NCI-H526 (cell line): Measurements from ENCODE around the gene SRRM2.

ENCODE experiments used
- DNase-seq, 2 experiments: peaks; one replicate each; lab custom pipeline; 2025; lab: John Stamatoyannopoulos, UW

The SRRM2 gene

DNA sequence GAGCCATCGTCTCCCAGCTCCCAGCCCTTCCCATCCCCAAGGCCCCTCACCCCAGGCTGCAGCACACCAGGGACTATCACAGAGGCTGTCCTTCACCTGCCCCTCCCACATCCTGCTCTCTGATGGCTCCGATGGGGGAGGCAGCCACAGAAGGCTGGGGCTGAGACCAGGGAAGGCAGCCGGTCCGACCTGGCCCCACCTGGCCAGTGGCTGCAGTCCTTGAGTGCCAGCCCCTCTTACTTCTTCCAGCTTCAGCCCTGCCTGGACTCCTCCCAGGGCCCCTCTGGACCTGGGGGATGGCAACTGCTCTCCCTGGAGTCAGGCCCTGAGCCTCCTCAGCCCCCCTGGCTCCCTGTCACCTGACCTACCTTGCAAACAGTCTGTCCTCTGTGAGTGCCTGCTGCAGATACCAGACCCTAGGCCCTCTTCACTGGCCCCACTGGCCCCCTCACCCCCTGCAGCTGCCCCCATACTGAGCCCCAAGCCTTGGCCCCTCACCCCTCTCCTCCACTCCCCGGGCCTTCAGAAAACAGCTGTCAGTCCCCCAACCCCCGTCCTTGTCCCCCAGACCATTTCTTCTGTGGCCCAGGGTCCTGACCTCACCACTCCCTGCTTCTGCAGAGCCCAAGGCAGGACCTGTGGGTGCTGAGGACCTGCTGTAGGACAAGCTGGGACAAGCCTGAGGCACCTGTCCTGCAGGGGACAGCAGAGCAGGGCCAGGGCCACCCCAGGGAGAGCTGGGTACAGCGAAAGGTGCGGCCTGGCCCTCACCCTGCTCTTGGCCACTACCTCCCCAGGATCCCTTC is 12.6 kb upstream of the SRRM2 start:
- no peak for DNase-seq

DNA sequence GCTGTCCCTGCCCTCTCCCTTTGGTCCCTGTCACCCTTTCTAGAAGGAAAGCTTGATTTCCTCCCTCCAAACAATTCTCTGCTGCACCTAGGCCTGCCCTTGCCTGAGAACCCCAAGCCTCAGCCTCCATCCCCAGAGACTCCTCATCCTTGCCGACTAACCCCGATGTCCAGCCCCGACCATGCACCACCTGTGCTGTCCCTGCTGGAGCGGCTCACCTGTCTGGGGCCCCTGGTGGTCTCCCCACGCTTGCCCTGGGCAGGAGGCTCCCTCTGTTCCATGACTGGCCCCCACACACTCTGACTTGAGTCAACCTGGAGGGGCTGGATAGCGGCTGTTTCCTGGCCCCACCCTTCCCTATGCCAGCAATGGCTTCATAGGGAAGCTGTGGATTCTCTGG is 12.0 kb upstream of the SRRM2 start:
- no peak for DNase-seq

DNA sequence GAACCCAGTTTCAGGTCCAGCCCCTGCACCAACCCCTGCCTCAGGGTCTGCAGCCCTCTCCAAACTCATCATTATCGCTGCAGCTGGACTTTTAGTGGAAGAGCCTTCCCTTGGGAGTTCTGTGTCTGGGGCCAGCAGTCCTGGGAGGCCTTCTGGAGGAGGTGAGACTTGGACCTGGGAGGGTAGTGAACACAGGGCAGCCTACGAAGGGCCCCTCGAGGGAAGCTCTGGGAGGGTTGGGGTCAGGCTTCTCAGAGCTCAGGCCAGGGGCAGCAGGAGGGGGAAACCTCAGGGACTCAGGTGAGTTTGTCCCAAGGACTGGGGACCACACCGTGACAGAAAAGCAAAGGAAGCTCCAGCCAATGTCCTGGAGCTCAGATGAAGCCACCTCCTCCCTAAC is 11.3 kb upstream of the SRRM2 start:
- no peak for DNase-seq

DNA sequence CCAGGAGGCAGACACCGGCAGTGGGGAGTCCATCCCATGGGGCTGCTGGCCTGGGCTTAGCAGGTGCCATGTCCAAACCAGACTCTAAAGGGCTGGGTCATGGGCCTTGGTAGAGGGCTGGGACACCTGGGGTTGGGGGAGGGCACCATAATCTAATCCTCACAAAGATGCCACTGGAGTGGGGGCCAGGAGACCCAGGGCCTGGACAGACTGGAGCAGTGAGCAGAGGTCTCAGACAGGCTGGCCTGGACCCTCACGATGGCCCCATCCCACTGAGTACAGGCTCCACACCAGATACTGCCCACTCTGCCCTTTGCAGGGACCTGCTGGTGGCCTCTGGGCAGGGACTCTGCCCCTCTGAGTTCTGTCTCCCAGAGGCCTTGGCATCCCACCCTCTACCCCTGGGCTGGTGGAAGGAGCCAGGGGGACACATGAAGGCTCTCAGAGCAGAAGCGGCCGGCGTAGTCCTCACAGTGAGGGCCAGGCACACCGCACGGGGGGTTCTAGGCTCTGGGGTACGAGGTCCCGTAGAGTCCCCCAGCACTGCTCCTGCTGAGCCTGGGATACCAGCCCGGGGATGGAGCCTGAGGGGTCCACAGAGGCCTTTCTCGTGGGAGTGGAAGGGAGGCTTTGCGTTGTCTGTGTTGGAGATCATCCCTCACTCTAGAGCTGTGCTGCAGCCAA is 10.0 kb upstream of the SRRM2 start:
- DNase-seq = no peak

DNA sequence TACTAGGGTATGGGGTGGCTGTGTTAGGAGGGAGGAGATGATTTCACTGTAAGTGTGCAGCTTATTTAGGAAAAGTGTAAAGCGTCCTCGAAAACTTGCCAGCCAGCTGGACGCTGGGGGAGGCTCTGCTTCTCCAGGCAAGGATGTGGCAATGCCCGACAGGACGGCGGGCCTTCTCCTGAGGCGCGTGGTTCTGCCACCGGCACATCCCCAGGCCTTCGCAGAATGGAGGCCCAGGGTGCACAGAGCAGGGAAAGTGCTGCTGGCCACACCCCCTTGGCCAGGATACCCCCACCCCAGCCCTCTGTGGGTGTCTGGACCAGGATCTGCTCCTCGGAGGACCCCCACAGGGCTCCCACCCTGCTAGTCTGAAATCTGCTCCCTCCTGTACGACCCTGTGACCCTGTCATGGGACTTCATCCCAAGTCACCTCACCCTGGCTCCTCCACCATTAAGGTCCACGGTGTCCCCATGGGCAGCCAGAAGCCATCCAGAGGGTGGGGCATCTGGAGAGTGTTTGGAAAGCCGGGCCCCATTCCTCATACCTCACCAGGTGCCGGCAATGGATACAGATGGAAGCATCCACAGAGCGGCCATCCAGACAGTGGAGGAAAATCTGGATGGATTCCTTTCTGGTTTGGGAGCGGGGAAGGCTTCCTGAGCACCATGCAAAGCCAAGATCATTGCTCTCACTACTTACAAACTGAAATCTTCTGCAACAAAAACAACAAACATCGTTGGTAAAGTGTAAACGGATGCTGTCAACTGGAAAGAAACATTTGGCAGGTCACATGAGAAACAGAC is 9.2 kb upstream of the SRRM2 start:
- DNase-seq = no peak

DNA sequence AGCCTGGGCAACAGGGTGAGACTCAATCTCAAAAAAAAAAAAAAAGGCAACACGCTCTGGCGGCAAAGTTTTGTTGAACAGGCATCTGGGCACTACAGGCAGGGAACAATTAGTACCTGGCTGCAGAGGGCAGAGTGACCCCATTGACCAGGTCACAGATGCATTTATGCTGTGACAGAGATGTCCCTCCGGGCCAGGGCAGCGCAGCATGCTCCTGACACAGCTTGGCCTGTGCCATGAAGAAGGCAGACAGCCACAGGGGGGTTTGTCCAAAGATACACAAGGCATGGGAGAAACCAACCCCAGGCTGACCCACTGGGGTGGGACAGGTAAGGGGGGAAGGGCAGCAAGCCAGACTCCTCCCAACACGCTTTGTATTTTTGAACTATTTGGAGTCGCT is 7.7 kb upstream of the SRRM2 start:
- DNase-seq = no peak

DNA sequence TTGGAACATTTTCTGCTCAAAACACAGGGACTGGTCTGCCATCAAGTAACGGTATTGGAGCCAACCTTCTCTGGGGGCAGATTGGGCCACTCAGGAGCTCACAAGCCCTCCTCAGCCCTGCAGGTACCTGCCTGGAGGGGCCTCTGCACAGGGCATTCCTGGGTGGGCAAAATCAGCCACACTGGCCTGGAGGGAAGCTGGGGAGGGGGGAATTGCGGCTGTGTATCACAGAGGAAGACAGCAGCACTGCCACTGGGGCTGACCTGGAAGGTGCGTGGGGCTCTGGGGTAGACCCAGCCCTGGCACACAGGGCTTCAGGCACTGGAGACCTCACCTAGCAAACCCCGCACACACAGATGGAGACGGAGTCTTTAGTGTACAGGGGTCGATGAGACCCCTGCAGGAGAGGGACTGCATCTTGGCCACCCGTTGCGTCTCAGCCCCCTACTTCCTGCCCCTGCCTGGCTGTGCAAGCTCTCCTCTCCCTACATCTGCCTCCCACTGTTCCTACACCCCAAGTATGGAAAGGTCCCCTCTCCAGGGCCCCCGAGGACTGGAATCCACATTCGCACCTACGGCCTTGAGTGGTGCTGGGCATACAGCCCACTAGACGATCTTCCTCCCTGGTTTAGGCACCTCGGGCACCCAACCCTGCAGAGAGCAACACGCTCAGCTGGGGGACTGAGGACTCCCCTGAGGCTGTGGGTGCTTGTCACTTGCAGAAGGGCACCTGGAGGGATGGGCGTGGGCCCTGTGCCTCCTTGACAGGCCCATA is 7.1 kb upstream of the SRRM2 start:
- DNase-seq = no peak

DNA sequence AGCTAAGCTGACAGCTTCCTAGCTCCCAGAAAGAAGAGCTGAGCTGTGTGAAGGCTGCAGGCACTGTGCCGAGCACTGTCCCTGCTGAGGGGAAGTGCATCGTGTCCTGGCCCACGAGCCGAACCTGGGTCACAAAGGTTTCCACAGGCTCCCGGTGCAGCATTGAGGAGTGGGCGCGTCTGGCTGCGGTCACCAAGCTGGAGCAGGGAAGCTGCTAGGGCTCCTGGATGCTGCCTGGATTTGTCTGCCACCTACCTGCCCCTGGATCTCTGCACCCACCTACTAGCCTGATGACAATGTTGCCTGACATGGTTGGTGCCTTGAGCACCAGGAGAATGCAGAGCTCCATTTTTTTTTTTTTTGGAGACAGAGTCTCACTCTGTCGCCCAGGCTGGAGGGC is 6.5 kb upstream of the SRRM2 start:
- DNase-seq = no peak

DNA sequence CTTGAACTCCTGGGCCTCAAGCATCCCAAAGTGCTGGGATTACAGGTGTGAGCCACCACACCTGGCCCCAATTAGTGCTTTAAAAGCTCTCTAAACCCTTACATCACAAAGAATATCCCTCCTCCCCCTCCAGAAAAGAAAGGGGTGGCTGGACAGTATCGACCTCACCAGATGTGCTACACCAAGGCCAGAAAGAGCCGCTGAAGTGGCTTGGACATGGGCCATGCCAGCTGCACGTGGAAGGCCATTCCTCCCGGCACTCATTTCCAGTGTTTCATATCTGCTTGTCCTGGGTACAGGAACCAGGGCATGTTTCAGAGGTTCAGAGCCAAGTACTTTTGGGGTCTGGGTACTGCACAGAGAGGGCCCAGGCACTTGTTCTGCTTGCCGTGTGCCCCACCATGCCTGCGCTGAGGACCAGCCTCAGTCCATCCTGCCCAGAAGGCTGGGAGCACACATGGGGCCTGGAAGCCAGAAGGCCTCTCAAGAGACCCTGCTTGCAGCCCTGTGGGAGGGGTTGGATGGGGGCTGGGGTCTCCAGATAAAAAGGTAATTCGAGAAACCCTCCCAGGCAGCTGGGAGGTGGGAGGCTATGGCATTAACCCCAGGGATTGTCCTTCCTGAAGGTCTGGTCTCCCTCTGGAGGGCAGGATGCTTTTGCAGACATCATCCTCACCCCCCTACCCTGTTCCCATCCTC is 3.5 kb upstream of the SRRM2 start:
- no peak for DNase-seq

DNA sequence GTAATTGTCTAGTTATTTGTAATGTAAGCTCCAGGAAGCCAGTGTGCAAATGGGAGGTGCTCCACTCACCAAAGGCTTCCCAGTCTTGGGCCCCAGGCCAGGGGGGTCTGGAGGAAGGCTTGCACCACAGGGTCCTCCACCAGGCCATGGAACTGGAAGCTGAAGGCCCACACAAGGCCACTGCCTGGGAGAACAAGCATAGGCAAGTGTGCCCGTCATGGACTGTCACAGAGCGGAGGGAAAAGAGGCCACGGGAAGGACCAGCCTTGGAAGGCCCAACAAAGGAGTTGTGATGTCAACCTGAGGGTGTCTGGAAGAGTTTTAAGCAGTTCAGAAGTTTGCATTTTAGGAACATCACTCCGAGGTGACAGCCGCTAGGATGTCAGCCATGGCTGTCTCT is 3.0 kb upstream of the SRRM2 start:
- DNase-seq = no peak

DNA sequence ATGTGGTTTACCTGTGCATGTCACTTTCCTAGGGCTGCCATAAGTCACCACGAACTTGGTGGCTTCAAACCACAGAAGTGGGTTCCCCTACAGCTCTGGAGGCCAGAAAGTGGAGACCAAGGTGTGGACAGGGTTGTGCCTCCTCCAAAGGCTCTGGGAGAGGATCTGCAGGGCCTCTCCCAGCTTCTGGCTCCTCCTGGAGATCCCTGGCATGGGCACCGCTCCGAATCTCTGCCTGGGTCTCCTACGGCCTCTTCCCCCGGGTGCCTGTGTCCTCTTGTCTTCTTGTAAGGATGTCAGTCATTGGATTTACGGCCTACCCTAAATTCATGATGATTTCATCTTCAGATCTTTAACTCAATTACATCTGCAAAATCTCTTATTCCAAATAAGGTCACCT is 2.5 kb upstream of the SRRM2 start:
- no peak for DNase-seq

DNA sequence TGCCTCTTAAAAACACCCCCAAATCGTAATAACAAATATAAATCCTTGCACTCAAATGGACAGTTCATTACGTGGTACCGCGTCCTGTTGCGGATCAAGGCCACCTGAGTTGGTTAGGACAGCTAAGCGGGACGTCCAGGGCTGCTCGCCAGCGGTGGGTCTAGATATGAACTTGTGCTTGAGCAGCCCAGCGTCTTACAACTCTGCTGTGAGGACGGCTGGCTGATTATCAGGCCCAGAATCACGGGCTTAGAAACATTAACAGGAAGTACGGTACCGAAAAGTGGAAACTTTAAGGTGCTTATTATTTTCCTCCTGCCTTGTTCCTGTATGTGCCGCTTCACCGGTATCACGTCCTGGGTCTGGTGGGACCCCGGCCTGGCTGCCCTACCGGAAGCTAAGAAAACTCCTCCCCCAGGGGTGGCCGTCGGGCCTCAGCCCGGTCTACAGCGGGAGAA is 832 bp upstream of the SRRM2 start:
- DNase-seq = no peak

DNA sequence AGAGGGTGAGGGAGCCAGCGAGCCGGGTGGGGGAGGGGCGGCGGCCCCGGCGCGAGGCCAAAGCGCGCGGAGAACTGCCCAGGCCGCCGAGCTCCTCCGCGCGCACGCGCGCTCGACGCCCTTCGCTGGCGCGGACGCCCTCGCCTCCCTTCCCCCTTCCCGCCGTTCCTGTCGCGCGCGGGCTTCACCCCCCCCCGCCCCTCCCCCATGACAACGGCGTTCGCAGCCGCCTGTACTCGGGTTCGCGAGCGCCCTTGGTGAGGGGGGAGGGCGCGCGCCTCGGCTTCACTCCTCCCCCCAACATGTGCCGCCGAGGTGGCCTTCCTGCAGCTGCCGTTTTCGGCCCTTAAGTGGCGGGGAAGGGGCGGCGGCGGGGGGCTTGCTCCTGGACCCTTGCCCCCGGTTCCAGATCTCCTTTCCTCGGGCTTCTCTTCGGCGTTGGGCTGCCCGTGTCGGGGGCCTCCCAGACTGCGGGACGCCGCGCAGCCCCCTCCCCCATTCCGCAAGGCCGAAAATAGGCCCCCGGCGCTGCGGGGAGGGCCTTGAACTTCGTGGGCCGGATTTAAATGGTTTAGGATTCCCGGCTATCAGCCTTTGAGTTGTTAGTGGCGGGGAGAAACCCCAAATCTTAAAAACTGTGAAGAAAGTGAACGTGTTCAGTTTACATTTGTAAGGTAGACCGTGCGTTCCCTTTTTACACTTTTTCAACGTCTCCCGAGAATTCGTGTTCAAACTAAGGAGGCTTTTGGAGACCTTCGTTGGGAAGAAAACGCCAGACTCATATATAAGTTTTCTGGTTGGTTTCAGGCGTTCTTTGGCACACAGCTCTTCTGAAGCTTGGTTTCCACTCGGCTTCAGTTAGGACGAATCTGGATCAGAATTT is 653 bp downstream of the SRRM2 start:
- peak in 1 of 2 experiments; percentile 87 for DNase-seq

DNA sequence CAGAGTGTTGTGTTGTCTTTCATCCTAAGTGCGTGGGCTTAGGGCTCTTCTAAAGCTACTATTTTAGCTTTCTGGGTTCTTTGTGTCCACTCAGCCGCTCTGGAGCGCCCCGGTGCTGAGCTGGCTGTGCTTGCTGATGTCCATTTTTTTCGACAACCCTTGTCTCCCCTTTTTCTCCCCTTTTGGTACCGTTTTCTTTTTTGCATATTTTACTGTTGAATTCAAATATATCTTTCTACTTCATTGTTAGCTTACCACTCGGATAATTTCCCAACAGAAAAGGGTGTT is 1.2 kb downstream of the SRRM2 start:
- no peak for DNase-seq

DNA sequence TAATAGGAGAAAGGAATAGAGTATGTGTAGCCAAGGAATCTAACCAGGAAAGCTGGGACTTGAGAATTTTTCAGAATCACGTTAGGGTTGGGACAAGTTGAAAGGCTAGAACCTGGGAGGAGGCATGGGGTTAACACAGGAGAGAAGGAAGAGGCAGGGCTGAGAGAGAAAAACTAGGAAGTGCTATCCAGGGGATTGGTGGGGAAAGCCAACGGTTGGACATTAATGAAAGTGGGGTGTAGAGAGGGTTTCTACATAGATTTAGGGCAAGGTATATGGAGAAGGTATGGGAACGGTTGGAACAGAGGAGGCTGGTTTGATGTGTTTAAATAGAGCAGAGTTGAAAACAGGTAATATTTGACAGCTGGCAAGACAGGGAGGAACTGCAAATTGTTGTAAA is 2.7 kb downstream of the SRRM2 start:
- DNase-seq = no peak

DNA sequence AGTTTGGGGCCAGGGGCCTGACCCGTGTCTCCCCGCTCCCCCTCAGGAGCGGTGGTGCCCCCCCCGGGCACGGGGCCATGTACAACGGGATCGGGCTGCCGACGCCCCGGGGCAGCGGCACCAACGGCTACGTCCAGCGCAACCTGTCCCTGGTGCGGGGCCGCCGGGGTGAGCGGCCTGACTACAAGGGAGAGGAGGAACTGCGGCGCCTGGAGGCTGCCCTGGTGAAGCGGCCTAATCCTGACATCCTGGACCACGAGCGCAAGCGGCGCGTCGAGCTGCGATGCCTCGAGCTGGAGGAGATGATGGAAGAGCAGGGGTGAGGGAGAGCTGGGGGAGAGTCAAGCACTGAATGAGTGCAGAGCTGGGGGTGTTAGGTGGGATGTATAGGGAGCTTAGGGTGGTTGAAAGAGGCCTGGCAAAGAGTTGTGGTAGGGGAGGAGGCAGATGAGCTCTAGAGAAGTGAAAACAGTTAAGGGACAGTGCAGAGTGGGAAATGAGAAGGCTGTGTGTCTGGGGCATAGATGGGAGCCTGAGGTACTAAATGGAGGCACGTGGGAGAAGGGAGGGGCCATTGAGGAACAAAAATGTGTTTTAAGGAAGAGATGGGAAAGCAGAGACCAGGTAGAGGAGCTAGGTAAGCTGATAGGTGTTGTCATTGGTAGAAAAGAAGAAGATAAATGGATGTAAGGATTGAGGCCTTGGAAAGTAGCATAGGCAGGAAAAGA is 4.0 kb downstream of the SRRM2 start:
- no peak for DNase-seq

DNA sequence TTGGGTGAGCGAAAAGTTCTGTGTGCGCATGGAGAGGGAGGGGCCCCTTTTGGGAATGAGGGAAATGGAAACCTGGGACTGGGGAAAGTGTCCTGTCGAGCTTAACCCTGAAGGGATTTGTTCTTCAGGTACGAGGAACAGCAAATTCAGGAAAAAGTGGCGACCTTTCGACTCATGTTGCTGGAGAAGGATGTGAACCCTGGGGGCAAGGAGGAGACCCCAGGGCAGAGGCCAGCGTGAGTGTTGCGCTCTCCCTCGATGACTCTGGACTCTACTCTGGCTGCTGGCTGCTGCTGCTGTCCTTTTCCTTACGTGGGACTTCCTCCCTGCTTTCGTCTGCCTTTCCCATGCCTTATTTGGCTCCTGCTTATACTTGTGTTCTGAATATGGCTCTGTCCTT is 4.9 kb downstream of the SRRM2 start:
- DNase-seq = no peak

DNA sequence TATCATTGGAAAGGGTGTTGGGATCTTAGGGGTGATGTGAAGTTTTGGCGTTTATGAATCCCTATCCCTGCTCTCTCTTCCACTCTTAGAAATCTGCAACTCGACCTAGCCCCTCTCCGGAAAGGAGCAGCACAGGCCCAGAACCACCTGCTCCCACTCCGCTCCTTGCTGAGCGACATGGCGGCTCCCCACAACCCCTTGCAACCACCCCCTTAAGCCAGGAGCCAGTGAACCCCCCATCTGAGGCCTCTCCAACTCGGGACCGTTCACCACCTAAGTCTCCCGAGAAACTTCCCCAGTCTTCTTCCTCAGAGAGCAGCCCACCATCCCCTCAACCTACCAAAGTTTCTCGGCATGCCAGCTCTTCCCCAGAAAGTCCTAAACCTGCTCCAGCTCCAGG is 9.0 kb downstream of the SRRM2 start:
- no peak for DNase-seq

DNA sequence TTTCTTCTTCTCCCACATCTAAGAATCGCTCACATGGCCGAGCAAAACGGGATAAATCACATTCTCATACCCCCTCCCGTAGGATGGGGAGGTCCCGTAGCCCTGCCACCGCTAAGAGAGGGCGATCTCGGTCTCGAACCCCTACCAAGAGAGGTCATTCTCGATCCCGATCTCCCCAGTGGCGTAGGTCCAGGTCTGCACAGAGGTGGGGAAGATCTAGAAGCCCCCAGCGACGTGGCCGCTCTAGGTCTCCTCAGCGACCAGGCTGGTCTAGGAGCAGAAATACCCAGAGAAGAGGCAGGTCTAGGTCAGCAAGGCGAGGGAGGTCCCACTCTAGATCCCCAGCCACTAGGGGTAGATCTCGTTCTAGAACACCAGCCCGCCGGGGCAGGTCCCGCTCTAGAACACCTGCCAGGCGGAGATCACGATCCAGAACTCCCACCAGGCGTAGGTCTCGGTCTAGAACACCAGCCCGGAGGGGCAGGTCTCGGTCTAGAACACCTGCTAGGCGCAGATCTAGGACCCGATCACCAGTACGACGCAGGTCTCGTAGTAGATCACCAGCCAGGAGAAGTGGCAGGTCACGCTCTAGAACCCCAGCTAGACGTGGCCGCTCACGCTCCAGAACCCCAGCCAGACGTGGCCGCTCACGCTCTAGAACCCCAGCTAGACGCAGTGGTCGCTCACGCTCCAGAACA is 9.6 kb downstream of the SRRM2 start:
- no peak for DNase-seq
